Ascending aorta (tissue), 2 donors: ENCODE data around the gene CADM2. TPM values are rescaled to one million over a fixed set of nuclear protein-coding genes. Genes with fewer than 3 reads are reported as not detected.

Experiments
- DNase-seq, 2 donors: peaks; one replicate each; pipeline ENCODE4 v3.0.0-alpha.2; 2019; ENCODE audit warnings: low spot score in 2 of 2
- H3K27ac ChIP-seq, 2 donors: fragments of 200-600 bp; sonication (generic); one replicate each; pipeline ENCODE4 v1.5.1; 2016 to 2017; ENCODE audit warnings: mild to moderate bottlenecking in 1 of 2
- H3K27me3 ChIP-seq: fragments of 200-600 bp; sonication (generic); one replicate; pipeline ENCODE4 v1.5.1; 2017
- H3K36me3 ChIP-seq, 2 donors: fragments of 200-600 bp; sonication (generic); one replicate each; pipeline ENCODE4 v1.5.1; 2016
- H3K4me1 ChIP-seq, 2 donors: fragments of 200-600 bp; sonication (generic); one replicate each; pipeline ENCODE4 v1.5.1; 2016 to 2017; ENCODE audit warnings: mild to moderate bottlenecking in 1 of 2
- H3K4me3 ChIP-seq, 2 donors: fragments of 200-600 bp; sonication (generic); one replicate each; pipeline ENCODE4 v1.5.1; 2016 to 2017; ENCODE audit warnings: mild to moderate bottlenecking in 1 of 2
- H3K9me3 ChIP-seq, 2 donors: fragments of 200-600 bp; sonication (generic); one replicate each; pipeline ENCODE4 v1.5.1; 2016
- intact Hi-C: fragments of 100-400 bp; cut with DNase I; formaldehyde crosslinking; loops from one replicate; pipeline ENCODE4 v1.15.1; 2023
- total RNA-seq: library from RNA; depleted of rRNA; stranded (reverse); fragments of >200 nt; gene quantifications from one replicate; pipeline ENCODE4 v1.1.0, GENCODE V29; 2016
- TF ChIP-seq, protein P1 (sequence below), 3 experiments: fragments of 200-600 bp in 2 of 3; fragments of 450-650 bp in 1 of 3; sonication (generic) in 2 of 3; IDR thresholded peaks; one replicate each; pipeline ENCODE4 v1.5.1; 2016 to 2019; ENCODE audit warnings: antibody characterized with exemption in 3 of 3, mild to moderate bottlenecking in 1 of 3, moderate library complexity in 1 of 3

The CADM2 gene
- total RNA-seq, 1 donor from 2014 or later = 23.0 TPM

GRCh38 chr3:85051786-85052185, 93.0 kb downstream of the CADM2 start:
- Histone ChIP-seq H3K4me1 (no peaks in the 10 kb centered on the region), H3K36me3 (no peaks in the 10 kb centered on the region), H3K27me3 (no peaks in the 10 kb centered on the region), H3K4me3 (no peak overlapping the region), H3K27ac (no peak overlapping the region), H3K9me3 (no peaks in the 10 kb centered on the region)
- intact Hi-C loops = no loop called here
- TF ChIP-seq, protein P1, sequence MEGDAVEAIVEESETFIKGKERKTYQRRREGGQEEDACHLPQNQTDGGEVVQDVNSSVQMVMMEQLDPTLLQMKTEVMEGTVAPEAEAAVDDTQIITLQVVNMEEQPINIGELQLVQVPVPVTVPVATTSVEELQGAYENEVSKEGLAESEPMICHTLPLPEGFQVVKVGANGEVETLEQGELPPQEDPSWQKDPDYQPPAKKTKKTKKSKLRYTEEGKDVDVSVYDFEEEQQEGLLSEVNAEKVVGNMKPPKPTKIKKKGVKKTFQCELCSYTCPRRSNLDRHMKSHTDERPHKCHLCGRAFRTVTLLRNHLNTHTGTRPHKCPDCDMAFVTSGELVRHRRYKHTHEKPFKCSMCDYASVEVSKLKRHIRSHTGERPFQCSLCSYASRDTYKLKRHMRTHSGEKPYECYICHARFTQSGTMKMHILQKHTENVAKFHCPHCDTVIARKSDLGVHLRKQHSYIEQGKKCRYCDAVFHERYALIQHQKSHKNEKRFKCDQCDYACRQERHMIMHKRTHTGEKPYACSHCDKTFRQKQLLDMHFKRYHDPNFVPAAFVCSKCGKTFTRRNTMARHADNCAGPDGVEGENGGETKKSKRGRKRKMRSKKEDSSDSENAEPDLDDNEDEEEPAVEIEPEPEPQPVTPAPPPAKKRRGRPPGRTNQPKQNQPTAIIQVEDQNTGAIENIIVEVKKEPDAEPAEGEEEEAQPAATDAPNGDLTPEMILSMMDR (IDR thresholded peaks at IDR 0.05) = no peak
- no peak for DNase-seq

- Histone ChIP-seq H3K27ac (no peak overlapping the region), H3K36me3 (no peaks in the 10 kb centered on the region), H3K27me3 (no peaks in the 10 kb centered on the region), H3K4me1 (no peaks in the 10 kb centered on the region), H3K9me3 (no peaks in the 10 kb centered on the region), H3K4me3 (no peak overlapping the region)
- intact Hi-C loops = no loop called here
- no peak for DNase-seq
- TF ChIP-seq, protein P1 (IDR thresholded peaks at IDR 0.05) = no peak
These were observed 94.8 kb downstream of the CADM2 start for GRCh38 chr3:85053626-85054025.

GRCh38 chr3:85054579-85054978, 95.8 kb downstream of the CADM2 start:
- intact Hi-C loops = no loop called here
- Histone ChIP-seq H3K9me3 (no peaks in the 10 kb centered on the region), H3K4me3 (no peak overlapping the region), H3K27ac (no peak overlapping the region), H3K27me3 (no peaks in the 10 kb centered on the region), H3K4me1 (no peaks in the 10 kb centered on the region), H3K36me3 (no peaks in the 10 kb centered on the region)
- TF ChIP-seq, protein P1 (IDR thresholded peaks at IDR 0.05) = no peak
- DNase-seq = no peak

DNA sequence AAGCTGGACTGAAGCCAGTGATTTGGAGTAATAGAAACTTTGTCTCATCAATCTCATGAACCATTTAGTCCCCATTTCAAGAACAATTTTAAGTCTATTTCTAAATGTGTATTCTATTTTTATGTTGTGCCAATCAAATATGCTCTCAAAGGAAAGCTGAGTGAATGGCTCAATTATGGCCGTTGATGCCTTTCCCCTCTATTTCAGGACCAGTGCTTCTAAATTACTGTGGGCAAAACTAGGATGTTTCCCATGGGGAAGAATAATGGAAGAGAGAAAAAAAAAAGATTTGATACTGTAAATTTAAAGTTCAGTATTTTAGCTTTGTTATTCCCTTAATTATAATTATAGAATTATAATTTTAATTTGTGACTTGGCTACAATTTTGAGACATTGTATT, 110.1 kb downstream of the CADM2 start:
- DNase-seq = no peak
- TF ChIP-seq, protein P1 (IDR thresholded peaks at IDR 0.05) = no peak
- Histone ChIP-seq H3K9me3 (no peaks in the 10 kb centered on the region), H3K27ac (no peak overlapping the region), H3K4me1 (no peaks in the 10 kb centered on the region), H3K27me3 (no peaks in the 10 kb centered on the region), H3K4me3 (no peak overlapping the region), H3K36me3 (no peaks in the 10 kb centered on the region)
- intact Hi-C loops = no loop called here

DNA sequence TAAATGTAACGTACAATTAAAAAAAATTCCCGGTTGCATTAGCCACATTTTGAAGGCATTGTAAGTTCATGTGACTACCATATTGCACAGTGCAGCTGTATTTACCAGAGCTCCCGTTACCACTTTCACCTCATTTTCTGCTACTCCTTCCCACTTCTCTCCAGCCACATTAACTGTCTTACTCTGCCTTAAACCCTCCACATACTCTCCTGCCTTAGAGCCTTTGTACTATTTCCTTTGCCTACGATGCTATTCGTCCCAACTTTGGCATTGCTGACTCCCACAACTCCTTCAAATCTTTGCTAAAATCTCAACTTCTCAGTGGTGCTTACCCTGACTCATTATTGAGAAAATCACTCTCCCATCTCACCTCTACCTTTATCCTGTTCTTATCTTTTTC, 115.2 kb downstream of the CADM2 start:
- H3K4me1 ChIP-seq = no peaks in the 10 kb centered on the region
- H3K9me3 ChIP-seq = no peaks in the 10 kb centered on the region
- DNase-seq = no peak
- no peaks in the 10 kb centered on the region for H3K36me3 ChIP-seq
- no peak overlapping the region for H3K4me3 ChIP-seq
- intact Hi-C loops = no loop called here
- no peak overlapping the region for H3K27ac ChIP-seq
- TF ChIP-seq, protein P1 (IDR thresholded peaks at IDR 0.05) = no peak
- H3K27me3 ChIP-seq = no peaks in the 10 kb centered on the region

DNA sequence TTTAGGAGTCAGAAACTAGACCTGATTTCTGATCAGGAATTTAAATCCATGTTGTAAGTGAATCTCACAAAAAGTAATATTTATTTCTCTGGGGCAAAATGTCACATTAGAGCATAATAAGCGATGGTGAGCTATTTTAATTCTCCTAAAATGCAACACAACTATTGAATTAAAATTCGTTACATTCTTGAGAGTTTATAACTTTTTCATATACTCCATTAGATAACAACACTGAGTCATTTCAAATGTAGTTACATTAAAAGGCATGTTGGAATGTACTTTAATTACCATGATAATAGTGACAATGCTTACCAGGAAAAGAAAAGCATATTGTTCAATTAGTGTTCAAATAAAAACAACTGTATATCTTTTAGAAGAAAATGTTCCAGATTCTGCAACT, 116.9 kb downstream of the CADM2 start:
- H3K36me3 ChIP-seq = no peaks in the 10 kb centered on the region
- H3K9me3 ChIP-seq = no peaks in the 10 kb centered on the region
- TF ChIP-seq, protein P1 (IDR thresholded peaks at IDR 0.05) = no peak
- no peaks in the 10 kb centered on the region for H3K27me3 ChIP-seq
- no peak for DNase-seq
- no peak overlapping the region for H3K27ac ChIP-seq
- no peaks in the 10 kb centered on the region for H3K4me1 ChIP-seq
- no peak overlapping the region for H3K4me3 ChIP-seq
- intact Hi-C loops = no loop called here
